GM12878 (cell line): ENCODE results near the gene AURKAIP1. TPM values are rescaled to one million over a fixed set of nuclear protein-coding genes. Genes with fewer than 3 reads are reported as not detected.

Experiments
- ATAC-seq: fragments of 200-7000 bp; cut with Tn5 transposase; 3 replicates; pipeline ENCODE4 v1.9.1; 2020; ENCODE audit warnings: mild to moderate bottlenecking, moderate library complexity
- BruUV-seq: library from RNA; stranded (reverse); fragments of 400-500 nt; replicated peaks from 2 replicates; lab custom pipeline; 2021; lab: Mats Ljungman, UMichigan
- CTCF ChIA-PET: fragments of 300-600 bp; sonication (Branson Sonifier 250); formaldehyde crosslinking; extraction: SDS; loops from one replicate; lab custom pipeline; 2021; ENCODE audit warnings: inconsistent platforms; lab: Yijun Ruan, JAX
- POLR2A ChIA-PET: fragments of 350-600 bp; formaldehyde crosslinking; extraction: SDS; loops from one replicate; lab custom pipeline; 2021; ENCODE audit warnings: inconsistent platforms; lab: Charles Lee
- RAD21 ChIA-PET: fragments of 300-600 bp; sonication (Branson Sonifier 250); formaldehyde crosslinking; loops from one replicate; lab custom pipeline; 2023; ENCODE audit warnings: antibody characterized with exemption; ENCODE audit not compliant: unreplicated experiment; lab: Charles Lee
- SMC1A ChIA-PET: fragments of 300-600 bp; sonication (Branson Sonifier 250); formaldehyde crosslinking; loops from one replicate; lab custom pipeline; 2023; ENCODE audit not compliant: unreplicated experiment, uncharacterized antibody; lab: Charles Lee
- DNase-seq: peaks from one replicate; pipeline ENCODE4 v3.0.0-alpha.2; 2011; ENCODE audit warnings: low read depth, low spot score
- FAIRE-seq: peaks from 3 replicates; lab custom pipeline; 2011; peaks lifted over from hg19 to GRCh38; lab: Jason Lieb, UNC
- H2AFZ ChIP-seq: 2 replicates; pipeline ENCODE4 v1.6.0; 2011; ENCODE audit warnings: low read depth, low read length, control low read depth; ENCODE audit not compliant: control insufficient read depth
- H3K27ac ChIP-seq: 2 replicates; pipeline ENCODE4 v1.5.1; 2011; ENCODE audit warnings: control low read depth; ENCODE audit not compliant: control insufficient read depth, insufficient read depth
- H3K27me3 ChIP-seq, 2 experiments: replicated peaks in 1 of 2; 2 replicates each; pipeline versions ENCODE4 v1.6.0 to v1.6.1; 2011; ENCODE audit warnings: low read length in 1 of 2; ENCODE audit not compliant: control insufficient read depth in 2 of 2, insufficient read depth in 2 of 2
- H3K36me3 ChIP-seq, 2 experiments: 2 replicates each; pipeline ENCODE4 v1.5.1; 2011; ENCODE audit warnings: low read length in 1 of 2; ENCODE audit not compliant: control insufficient read depth in 2 of 2, insufficient read depth in 2 of 2
- H3K4me1 ChIP-seq: 2 replicates; pipeline ENCODE4 v1.6.1; 2011; ENCODE audit warnings: mild to moderate bottlenecking, low read length, moderate library complexity, mixed read lengths; ENCODE audit not compliant: control insufficient read depth, insufficient read depth
- H3K4me2 ChIP-seq: 2 replicates; pipeline ENCODE4 v1.6.0; 2011; ENCODE audit warnings: control low read depth; ENCODE audit not compliant: control insufficient read depth, insufficient read depth
- H3K4me3 ChIP-seq: fragments of 200-600 bp; sonication (generic); 2 replicates; pipeline ENCODE4 v1.5.1; 2016
- H3K79me2 ChIP-seq: 2 replicates; pipeline ENCODE4 v1.6.0; 2011; ENCODE audit warnings: low read length; ENCODE audit not compliant: control insufficient read depth, insufficient read depth
- H3K9ac ChIP-seq: 2 replicates; pipeline ENCODE4 v1.8.0; 2011; ENCODE audit warnings: low read length, control low read depth, mixed read lengths; ENCODE audit not compliant: control insufficient read depth, insufficient read depth
- H3K9me3 ChIP-seq: replicated peaks from 3 replicates; pipeline ENCODE4 v1.5.1; 2011; ENCODE audit warnings: mild to moderate bottlenecking, low read length; ENCODE audit not compliant: control insufficient read depth, insufficient read depth
- H4K20me1 ChIP-seq: 2 replicates; pipeline ENCODE4 v1.6.0; 2011; ENCODE audit not compliant: control insufficient read depth, insufficient read depth
- FOS ChIP-seq: IDR thresholded peaks from 3 replicates; pipeline ENCODE4 v1.6.1; 2011; ENCODE audit warnings: borderline replicate concordance; ENCODE audit not compliant: insufficient read length; ENCODE audit errors: extremely low read depth
- WRNIP1 ChIP-seq: IDR thresholded peaks from 2 replicates; pipeline ENCODE4 v1.6.1; 2011; ENCODE audit warnings: low read depth, low read length, improper control_type of control experiment, borderline replicate concordance
- ZBTB33 ChIP-seq: fragments of 450-650 bp; IDR thresholded peaks from 2 replicates; pipeline ENCODE4 v1.6.1; 2017; ENCODE audit warnings: mild to moderate bottlenecking
- WGBS: methylation state at CpG from one replicate; pipeline ENCODE4 v1.1.6; 2016; ENCODE audit warnings: low lambda C conversion rate; ENCODE audit not compliant: insufficient replicate concordance, insufficient coverage; ENCODE audit errors: missing lambda C conversion rate; 5-methylcytosine and 5-hydroxymethylcytosine counted together
- in situ Hi-C: fragments of 300-500 bp; cut with MboI; formaldehyde crosslinking; loops from 9 replicates; pipeline ENCODE4 v1.14.3; 2018; ENCODE audit warnings: mixed read lengths
- intact Hi-C: fragments of 100-400 bp; cut with micrococcal nuclease; formaldehyde crosslinking; loops from one replicate; pipeline ENCODE4 v1.14.2; 2022; ENCODE audit not compliant: unreplicated experiment
- polyA plus RNA-seq, 11 experiments: library from polyadenylated mRNA; depleted of rRNA in 4 of 11; unstranded in 6 of 11; stranded (reverse) in 5 of 11; fragments of >200 nt; fragmentation: Nextera tagmentation in 4 of 11; fragmentation: Illumina TruSeq in 1 of 11; extraction: Ambion mirVana in 4 of 11; extraction: Trizol in 1 of 11; gene quantifications; 1 replicate in 1 of 11; 2 replicates in 10 of 11; pipeline versions ENCODE4 v1.2.1 to v1.2.3, GENCODE V29; 2011 to 2016; ENCODE audit warnings: inconsistent platforms in 2 of 11, missing spikeins in 2 of 11, low read depth in 1 of 11
- total RNA-seq, 4 experiments: library from RNA; depleted of rRNA in 3 of 4; stranded (reverse); fragments of >200 nt in 3 of 4; fragmentation: Illumina TruSeq in 1 of 4; extraction: Trizol in 1 of 4; gene quantifications; 2 replicates each; pipeline versions ENCODE4 v1.2.1 to v1.2.3, GENCODE V29; 2013 to 2021
- TF ChIP-seq, protein P1 (sequence below): fragments of 450-650 bp; IDR thresholded peaks from 2 replicates; pipeline ENCODE4 v1.6.1; 2018; ENCODE audit warnings: mild to moderate bottlenecking, low read depth, moderate library complexity; ENCODE audit not compliant: partially characterized antibody
- TF ChIP-seq, protein P2 (sequence below): fragments of 450-650 bp; IDR thresholded peaks from 2 replicates; pipeline ENCODE4 v1.6.1; 2017; ENCODE audit warnings: mild to moderate bottlenecking, moderate library complexity

AURKAIP1 gene
- total and polyA plus RNA-seq, 10 of the 15 experiments (the other 5 are each of a cell fraction or from before 2014, with no cell fraction given): 6.5 to 366 (median 120) TPM

- TF ChIP-seq, protein P1, sequence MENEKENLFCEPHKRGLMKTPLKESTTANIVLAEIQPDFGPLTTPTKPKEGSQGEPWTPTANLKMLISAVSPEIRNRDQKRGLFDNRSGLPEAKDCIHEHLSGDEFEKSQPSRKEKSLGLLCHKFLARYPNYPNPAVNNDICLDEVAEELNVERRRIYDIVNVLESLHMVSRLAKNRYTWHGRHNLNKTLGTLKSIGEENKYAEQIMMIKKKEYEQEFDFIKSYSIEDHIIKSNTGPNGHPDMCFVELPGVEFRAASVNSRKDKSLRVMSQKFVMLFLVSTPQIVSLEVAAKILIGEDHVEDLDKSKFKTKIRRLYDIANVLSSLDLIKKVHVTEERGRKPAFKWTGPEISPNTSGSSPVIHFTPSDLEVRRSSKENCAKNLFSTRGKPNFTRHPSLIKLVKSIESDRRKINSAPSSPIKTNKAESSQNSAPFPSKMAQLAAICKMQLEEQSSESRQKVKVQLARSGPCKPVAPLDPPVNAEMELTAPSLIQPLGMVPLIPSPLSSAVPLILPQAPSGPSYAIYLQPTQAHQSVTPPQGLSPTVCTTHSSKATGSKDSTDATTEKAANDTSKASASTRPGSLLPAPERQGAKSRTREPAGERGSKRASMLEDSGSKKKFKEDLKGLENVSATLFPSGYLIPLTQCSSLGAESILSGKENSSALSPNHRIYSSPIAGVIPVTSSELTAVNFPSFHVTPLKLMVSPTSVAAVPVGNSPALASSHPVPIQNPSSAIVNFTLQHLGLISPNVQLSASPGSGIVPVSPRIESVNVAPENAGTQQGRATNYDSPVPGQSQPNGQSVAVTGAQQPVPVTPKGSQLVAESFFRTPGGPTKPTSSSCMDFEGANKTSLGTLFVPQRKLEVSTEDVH: no peak
- TF ChIP-seq, all 136 proteins: peak for 6
These were observed 45.5 kb downstream of the AURKAIP1 start (continued) for GRCh38 chr1:1329304-1330210.

DNA sequence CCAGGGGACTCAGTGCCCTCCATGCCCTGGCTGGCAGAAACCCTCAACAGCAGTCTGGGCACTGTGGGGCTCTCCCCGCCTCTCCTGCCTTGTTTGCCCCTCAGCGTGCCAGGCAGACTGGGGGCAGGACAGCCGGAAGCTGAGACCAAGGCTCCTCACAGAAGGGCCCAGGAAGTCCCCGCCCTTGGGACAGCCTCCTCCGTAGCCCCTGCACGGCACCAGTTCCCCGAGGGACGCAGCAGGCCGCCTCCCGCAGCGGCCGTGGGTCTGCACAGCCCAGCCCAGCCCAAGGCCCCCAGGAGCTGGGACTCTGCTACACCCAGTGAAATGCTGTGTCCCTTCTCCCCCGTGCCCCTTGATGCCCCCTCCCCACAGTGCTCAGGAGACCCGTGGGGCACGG, 46.8 kb downstream of the AURKAIP1 start:
- Histone ChIP-seq H3K27me3 (no peaks in the 10 kb centered on the region), H3K9ac (no peak overlapping the region), H3K9me3 (no peaks in the 10 kb centered on the region), H3K4me2 (no peak overlapping the region), H2AFZ (no peak overlapping the region), H3K79me2 (peaks cover 21% of the 10 kb centered on the region), H3K4me3 (no peak overlapping the region), H3K36me3 (no peaks in the 10 kb centered on the region), H4K20me1 (no peaks in the 10 kb centered on the region), H3K27ac (no peak overlapping the region), H3K4me1 (peaks cover 5% of the 10 kb centered on the region; the same call in 1 of the 2 replicates)
- ChIA-PET POLR2A (no interaction called here), RAD21 (no interaction called here), CTCF (no interaction called here), SMC1A (no interaction called here)
- TF ChIP-seq ZBTB33 (no peak), WRNIP1 (no peak), FOS (no peak)
- TF ChIP-seq, protein P2, sequence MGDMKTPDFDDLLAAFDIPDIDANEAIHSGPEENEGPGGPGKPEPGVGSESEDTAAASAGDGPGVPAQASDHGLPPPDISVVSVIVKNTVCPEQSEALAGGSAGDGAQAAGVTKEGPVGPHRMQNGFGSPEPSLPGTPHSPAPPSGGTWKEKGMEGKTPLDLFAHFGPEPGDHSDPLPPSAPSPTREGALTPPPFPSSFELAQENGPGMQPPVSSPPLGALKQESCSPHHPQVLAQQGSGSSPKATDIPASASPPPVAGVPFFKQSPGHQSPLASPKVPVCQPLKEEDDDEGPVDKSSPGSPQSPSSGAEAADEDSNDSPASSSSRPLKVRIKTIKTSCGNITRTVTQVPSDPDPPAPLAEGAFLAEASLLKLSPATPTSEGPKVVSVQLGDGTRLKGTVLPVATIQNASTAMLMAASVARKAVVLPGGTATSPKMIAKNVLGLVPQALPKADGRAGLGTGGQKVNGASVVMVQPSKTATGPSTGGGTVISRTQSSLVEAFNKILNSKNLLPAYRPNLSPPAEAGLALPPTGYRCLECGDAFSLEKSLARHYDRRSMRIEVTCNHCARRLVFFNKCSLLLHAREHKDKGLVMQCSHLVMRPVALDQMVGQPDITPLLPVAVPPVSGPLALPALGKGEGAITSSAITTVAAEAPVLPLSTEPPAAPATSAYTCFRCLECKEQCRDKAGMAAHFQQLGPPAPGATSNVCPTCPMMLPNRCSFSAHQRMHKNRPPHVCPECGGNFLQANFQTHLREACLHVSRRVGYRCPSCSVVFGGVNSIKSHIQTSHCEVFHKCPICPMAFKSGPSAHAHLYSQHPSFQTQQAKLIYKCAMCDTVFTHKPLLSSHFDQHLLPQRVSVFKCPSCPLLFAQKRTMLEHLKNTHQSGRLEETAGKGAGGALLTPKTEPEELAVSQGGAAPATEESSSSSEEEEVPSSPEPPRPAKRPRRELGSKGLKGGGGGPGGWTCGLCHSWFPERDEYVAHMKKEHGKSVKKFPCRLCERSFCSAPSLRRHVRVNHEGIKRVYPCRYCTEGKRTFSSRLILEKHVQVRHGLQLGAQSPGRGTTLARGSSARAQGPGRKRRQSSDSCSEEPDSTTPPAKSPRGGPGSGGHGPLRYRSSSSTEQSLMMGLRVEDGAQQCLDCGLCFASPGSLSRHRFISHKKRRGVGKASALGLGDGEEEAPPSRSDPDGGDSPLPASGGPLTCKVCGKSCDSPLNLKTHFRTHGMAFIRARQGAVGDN: no peak
- in situ Hi-C loops (no loop called here), intact Hi-C loops (no loop called here)
- ATAC-seq (no peak), FAIRE-seq (no peak), DNase-seq (no peak)
- WGBS: 37% methylated on average over 15 of the region's 15 CpGs
- BruUV-seq: no TSS peak
